Measurements from ENCODE around the gene USP5.

Gene USP5

DNA sequence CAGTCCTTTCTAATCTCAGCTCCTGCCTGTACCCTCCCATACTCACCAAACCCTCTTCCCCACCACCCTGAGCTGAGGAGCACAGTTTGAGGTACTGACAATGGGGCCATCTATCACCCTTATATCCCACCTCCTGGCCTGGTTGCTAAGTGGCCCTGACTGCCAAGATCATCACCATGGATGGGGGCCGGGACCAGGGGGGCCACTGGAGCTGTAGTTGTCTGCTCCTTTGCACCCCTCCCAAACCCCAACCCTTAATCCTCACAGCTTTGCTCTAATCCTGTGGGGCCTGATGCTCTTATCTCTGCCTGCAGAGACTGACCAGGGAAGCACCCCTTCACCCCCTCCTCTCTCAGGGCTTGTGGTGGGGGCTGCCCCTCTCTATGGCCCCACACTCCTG lies 11.6 kb upstream of the USP5 start:
- DNase-seq (ENCODE audit: low spot score), result no peak

DNA sequence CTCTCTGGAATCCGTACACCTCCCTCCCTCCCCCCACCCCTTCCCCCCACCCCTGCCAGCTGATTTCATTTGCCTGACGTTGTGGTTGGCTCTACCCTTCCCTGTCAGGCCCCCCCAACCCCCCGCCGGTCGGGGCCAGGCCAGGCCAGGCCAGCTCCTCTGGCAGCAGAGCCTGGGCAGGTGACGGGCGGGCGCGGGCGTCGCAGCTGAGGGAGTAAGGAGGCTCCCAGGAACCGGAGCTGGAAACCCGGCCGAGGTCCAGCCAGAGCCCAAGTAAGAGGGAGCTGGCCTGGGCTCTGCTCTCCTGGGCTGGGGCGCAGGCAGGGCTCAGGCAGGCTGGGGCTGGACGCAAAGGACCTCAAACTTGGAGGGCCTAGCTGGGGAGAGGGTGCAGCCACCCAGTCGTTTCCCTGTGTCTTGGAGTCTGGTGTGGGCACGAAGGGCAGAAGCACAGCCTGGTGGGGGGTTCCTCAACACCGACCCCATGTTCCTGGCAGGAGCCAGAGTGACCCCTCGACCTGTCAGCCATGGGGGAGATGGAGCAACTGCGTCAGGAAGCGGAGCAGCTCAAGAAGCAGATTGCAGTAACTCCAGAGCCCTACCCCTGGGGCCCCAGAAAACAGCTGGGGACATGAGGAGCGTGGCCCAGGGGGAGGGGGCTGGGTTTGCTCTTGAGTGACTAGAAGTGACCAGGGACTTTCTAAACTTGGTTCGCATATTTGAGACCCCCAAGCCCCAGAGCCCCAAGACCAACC lies 11.0 kb upstream of the USP5 start, which contains the start of gene GNB3:
Gene GNB3 (plus strand): TSS at position 165 of the 755 bp plus-strand sequence. CDS start 363 bp downstream, at position 528.
- no peak for DNase-seq (ENCODE audit: low spot score)

DNA sequence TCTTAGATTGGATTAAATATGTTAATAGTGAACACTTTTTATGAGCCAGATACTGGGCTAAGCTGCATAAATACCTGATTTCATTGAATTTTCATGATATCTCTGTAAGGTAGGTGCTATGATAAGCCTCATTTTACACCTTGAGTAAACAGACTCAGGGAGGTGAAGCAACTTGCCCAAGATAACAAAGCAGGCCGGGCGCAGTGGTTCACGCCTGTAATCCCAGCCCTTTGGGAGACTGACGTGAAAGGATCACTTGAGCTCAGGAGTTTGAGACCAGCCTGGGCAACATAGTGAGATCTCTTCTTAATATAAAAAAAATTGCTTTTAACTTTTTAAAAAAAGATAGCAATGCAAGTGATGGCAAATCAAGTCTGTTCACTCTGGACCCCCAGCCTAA lies 9.9 kb upstream of the USP5 start:
- DNase-seq (ENCODE audit: low spot score), result no peak

DNA sequence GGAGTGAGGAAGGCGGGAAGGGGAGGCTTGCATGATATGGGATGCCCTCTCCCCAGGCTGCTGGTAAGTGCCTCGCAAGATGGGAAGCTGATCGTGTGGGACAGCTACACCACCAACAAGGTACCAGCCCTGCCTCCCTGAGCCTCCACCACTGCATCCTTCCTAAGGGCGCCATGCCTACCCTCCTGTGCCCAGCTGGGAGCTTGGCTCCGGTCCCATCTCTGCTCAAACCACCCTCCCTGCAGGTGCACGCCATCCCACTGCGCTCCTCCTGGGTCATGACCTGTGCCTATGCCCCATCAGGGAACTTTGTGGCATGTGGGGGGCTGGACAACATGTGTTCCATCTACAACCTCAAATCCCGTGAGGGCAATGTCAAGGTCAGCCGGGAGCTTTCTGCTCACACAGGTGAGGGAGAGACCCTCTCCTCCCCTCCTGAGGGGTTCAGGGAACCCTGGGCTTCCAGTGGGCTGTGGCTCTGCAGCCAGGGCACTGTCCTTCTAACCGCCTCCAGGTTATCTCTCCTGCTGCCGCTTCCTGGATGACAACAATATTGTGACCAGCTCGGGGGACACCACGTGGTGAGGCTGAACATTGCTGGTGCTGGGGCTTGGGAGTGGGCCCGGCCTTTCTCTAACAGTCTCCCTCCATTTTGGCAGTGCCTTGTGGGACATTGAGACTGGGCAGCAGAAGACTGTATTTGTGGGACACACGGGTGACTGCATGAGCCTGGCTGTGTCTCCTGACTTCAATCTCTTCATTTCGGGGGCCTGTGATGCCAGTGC lies 8.6 kb upstream of the USP5 start:
- no peak for DNase-seq (ENCODE audit: low spot score)

DNA sequence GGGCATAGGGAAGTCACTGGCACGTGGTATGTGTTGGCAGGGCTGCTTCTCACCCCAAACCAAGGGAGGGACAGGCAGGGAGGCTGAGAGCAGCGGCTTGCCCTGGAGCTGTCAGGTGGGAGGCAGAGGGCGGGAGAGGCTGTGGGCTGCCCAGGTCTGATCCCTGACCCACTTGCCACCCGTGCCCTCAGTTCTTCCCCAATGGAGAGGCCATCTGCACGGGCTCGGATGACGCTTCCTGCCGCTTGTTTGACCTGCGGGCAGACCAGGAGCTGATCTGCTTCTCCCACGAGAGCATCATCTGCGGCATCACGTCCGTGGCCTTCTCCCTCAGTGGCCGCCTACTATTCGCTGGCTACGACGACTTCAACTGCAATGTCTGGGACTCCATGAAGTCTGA lies 6.6 kb upstream of the USP5 start:
- no peak for DNase-seq (ENCODE audit: low spot score)

DNA sequence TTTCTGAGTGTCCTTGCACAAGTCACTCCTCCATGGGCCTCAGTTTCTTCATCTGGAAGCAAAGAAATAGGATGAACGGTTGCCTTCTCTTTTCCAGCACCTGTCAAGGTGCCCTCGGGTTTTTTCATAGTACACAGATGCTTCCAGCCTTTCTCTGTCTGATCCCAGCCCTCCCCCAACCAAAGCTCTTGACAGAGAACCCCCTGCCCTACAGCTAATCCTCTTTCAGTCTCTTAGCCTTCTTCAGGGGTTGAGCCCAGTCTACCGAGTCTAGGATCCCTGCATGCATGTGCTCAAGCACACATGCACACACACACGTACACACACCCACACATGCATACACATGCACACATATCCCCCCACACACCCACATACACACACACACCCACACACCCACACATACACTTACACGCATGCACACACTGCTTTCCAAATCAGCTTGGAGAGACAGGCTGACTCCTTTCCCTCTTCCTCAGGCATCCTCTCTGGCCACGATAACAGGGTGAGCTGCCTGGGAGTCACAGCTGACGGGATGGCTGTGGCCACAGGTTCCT lies 5.6 kb upstream of the USP5 start:
- no peak for DNase-seq (ENCODE audit: low spot score)

DNA sequence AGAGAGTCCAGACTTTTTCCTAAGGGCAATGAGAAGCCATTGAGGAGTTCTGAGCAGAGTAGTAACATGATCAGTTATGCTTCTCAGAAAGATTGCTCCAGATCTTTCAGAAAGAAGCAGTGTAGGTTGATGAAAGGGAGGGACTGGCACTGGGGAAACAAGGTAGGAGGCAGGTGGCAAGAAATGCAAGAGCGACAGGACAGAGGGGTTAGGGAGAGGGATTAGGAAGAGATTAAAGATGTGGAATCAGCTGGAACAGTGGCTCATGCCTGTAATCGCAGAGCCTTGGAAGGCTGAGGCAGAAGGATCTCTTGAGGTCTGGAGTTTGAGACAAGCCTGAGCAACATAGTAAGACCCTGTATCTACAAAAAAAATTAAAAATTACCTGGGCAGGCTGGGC lies 4.3 kb upstream of the USP5 start:
- no peak for DNase-seq (ENCODE audit: low spot score)

DNA sequence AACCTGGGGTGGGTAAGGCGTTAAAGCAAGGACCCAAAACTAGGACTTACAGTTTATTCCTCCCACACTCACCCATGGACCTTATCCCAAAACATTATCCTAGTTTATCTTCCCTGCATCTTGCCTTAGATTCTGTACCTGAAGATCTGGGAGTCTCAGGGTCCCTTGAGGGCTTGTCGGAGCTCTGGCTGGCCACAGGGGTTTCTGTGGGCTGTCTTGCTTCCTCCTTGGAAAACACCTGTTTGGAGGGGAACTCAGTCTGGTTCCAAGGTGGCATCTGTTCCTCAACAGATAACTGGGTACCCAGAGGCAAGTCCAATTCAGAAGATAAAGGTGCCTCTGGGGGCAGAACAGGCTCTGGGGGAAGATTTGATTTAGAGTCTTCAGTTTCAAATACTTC lies 2.5 kb upstream of the USP5 start:
- DNase-seq (ENCODE audit: low spot score), result no peak

DNA sequence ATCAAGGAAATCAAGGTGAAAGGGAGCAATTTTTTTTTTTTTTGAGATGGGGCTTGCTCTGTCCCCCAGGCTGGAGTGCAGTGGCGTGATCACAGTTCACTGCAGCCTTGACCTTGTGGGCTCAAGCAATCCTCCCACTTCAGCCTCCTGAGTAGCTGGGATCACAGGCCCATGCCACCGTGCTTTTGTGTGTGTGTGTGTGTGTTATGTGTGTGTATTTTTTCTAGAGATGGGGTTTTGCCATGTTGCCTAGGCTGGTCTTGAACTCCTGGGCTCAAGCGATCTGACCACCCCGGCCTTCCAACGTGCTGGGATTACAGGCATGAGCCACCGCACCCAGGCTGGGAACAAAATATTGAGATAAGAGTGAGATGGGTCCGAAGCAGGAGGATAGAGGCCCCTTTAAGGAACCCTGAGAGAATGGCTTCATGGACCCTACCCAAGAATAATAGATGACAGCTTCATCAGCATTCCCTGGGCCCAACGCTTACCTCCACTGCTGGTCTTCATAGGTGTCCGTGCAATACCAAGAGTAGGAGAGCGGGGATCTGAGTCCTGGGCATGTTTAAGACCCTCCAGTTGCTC lies 1.9 kb upstream of the USP5 start:
- DNase-seq (ENCODE audit: low spot score), result no peak

DNA sequence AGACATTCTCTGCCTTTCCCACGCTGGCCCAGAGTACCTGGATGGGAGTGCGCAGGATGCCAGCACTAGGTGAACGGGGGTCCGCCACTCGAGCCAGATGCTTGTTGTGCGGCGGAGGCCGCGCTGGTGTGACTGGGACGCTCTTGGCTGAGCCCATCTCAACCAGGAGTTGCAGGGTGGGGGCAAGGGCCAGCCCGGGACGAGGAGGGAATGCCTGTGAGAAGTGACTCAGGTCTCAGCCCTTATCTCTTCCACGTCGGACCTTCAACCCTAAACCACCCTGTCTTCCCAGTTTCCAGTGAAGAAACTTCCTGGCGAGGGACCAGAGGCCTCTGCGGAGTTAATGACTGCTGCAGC lies 1.2 kb upstream of the USP5 start:
- DNase-seq (ENCODE audit: low spot score), result no peak

DNA sequence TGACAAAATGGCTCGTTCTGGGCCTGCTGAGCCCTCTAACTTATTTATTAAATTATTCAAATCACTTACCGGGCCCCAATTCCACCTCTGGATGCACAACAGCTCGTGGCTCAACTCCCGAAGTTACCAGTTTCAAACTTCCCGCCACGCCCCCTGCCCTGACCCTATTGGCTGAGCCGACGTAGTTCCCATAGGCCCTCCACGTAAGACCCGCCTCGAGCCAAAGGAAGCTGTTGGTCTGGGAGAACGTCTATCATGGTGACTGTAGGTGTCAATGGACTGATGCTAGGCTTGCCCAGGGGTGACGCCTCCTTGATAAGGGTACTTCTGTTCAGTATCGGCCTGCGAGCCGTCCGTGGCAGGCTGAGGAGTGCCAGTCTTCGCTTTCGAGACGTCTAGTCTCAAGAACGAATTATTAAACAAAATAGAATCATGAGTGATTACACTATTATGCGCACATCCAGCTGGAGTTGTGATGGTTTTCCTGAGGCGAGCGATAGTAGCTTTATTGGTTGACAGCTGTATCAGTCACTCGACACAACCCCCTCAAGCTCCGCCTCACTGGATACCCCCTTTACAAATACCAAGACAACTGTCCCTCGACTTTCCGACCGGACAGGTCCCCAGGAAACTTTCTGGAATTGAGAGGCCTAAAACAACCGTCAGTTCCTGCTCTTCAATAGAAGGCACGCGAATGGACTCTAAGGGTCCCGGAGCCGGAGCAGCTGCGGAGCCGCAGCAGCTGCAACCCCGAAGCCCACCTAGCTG lies 613 bp upstream of the USP5 start, which contains the start of gene CDCA3:
Gene CDCA3 (minus strand): TSS at position 134 of the 768 bp plus-strand sequence. CDS start 334 bp downstream, outside the sequence.
- DNase-seq (ENCODE audit: low spot score), result peak; percentile 100

DNA sequence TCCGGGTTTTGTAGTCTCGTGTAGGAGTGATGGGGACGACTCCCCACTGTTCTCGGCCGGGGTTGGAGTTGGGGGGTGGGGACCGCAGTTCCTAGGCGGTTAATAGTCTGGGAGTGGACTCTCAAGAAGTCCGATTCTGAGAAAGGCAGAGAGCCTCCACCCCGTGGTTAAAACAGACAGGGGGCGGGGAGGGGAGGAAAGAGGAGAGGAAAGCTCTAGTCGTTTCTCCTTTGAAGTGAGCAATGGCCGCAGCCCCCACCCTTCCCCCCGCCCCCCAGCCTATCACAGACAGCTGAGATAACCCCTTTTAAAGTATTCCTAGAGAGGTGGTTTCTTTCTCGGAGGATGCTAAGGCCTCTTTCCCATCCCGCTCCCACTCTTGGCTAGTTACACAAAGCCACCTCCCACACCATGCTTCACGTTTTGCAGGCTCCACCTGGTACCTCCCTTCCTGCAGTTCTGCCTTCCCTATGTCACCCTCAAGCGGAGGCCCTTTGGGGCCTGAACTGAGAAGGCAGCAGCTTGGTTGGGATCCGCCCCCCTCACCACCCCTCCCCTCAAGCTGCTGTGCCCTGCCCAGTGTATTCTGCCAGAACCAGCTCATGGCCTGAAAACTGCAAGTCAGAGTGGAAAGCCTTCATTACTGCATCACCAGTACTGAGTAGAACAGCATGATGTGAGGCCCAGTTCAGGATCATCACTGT lies 853 bp downstream of the USP5 start:
- peak; percentile 84 for DNase-seq (ENCODE audit: low spot score)

DNA sequence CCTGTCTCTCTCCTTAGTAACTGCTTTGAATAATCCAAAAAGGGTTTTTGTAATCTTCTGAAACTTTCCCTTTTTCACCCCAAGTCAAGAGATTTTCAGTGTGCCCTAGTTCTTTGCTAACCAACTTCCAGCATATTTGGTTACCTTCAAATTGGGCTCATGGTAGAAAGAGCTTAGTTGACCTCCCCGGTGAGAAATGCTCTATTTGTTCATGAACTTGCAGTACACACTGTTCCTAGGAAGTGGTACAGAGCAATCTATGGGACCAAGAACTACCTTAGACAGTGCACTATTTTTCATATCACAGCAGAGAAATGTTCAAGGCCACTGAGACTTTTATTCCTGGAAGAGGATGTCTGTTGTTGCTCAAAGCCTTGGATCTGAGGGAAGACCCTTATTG lies 1.7 kb downstream of the USP5 start:
- DNase-seq (ENCODE audit: low spot score), result no peak

DNA sequence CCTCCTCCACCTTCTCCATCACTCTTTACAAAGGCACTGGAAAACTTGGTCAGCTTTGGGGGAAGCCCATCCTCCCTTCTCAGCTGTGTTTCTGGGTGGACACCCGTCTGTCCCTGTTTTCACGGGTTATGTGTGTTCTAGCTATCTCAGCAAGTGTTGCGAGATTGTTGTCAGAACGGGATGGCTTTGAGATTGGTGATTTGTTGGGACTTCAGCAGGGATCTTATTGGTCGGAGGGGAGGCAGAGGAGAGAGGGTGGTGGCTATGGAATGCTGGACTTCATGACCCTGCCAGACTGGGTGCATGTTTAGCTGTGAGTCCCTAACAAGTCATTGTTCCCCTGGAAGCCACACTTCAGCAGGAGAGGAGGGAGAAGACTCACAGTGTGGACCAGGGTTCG lies 2.1 kb downstream of the USP5 start:
- no peak for DNase-seq (ENCODE audit: low spot score)

DNA sequence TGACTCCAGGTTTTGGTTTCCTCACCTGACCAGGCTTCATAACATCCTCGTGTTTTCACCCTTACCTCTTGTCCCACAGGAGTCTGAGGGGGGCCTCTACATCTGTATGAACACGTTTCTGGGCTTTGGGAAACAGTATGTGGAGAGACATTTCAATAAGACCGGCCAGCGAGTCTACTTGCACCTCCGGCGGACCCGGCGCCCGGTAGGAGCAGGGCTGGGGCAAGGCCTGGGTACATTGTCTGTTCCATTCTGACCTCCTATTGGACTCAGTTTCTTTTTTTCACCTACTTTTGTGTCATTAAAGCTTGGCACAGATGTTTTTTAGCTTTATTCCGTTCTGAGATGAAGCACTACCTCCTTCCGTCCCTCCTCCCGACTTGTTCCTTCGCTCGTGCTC lies 3.4 kb downstream of the USP5 start:
- no peak for DNase-seq (ENCODE audit: low spot score)

DNA sequence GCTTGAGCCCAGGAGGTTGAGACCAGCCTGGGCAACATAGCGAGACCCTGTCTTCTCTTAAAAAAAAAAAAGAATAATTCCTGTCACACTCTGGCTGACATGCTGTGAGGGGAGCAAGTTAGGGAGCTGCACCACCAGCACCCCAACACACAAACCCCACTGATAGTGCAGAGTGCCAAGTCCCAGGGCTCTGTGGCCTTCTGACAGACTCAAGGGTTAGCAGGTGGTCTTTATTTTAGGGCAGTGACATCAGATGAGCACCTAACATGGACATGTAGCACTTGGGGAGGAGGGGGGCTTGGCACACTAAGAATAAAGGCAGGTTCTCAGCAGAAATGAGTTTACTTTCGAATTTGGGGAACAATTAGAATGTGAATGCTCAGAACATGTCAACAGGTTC lies 6.8 kb downstream of the USP5 start:
- no peak for DNase-seq (ENCODE audit: low spot score)

DNA sequence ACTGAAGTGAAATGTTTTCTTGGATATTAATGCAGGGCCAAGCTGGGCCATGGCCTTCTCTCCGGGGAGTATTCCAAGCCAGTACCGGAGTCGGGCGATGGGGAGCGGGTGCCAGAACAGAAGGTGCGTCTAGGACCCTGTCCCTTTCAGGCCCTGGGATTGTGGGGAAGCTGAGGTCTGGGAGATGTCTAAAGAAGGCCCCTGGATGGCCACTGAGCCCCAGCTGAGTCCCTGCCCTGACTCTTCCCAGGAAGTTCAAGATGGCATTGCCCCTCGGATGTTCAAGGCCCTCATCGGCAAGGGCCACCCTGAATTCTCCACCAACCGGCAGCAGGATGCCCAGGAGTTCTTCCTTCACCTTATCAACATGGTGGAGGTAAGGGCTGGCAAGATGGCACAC lies 8.2 kb downstream of the USP5 start:
- DNase-seq (ENCODE audit: low spot score), result no peak

DNA sequence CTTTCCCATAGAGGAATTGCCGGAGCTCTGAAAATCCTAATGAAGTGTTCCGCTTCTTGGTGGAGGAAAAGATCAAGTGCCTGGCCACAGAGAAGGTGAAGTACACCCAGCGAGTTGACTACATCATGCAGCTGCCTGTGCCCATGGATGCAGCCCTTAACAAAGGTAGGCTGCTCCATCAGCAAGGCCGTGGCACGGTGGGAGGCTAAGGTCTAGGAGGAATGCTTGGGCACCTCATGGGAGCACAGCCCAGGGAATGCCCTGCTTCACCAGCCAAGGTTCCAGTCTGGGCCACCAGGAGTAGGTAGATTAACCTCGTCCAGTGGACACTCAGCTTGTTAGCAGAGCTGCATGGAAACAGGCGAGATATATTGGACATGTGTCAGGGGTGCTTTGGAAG lies 9.0 kb downstream of the USP5 start:
- DNase-seq (ENCODE audit: low spot score), result no peak

DNA sequence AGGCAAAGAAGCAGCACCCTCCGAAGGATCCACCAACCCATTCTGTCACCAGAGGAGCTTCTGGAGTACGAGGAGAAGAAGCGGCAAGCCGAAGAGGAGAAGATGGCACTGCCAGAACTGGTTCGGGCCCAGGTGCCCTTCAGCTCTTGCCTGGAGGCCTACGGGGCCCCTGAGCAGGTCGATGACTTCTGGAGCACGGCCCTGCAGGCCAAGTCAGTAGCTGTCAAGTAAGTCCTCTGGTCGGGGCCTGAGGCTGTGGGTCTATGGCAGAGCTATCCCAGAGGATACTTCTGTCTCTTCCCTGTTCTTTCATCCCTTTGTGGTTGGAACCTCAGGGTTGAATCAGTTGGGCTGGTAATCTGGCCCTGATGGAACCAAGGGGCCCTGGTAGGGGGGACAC lies 9.4 kb downstream of the USP5 start:
- DNase-seq (ENCODE audit: low spot score), result no peak

DNA sequence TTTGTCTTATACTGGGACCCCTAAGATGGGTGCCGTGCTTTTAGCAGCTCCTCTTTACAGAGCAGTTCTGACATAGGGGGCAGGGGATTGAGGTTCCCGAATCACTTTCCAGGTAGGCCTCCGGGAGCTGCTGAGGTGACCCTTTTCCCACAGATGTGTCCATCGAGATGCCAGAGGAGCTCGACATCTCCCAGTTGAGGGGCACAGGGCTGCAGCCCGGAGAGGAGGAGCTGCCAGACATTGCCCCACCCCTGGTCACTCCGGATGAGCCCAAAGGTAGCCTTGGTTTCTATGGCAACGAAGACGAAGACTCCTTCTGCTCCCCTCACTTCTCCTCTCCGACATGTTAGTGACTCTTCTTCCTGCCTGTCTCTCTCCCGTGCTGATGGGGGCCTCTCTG lies 11.1 kb downstream of the USP5 start:
- no peak for DNase-seq (ENCODE audit: low spot score)

DNA sequence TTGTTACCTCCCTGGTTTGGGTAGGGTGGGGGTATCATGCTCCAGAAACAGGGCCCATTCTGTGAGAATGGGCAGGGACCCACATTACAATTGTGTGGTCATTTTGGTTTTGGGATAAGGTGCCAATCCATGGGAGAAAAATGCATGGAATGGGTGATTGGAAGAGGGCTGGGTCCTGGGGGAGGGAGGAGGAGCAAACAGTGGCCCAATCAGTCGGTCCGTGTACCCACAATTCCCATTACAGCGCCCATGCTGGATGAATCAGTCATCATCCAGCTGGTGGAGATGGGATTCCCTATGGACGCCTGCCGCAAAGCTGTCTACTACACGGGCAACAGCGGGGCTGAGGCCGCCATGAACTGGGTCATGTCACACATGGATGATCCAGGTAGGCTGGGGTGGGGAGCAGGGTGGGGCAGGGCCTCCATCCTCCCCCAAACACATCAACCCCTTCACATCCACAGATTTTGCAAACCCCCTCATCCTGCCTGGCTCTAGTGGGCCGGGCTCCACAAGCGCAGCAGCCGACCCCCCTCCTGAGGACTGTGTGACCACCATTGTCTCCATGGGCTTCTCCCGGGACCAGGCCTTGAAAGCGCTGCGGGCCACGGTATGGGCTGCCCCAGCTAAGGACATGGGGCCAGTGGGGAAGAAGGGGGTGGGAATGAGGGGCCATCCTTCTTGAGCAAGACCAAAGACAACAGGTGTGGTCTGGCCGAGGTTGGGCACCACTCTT lies 11.8 kb downstream of the USP5 start:
- DNase-seq (ENCODE audit: low spot score), result no peak

Measured in NAMALWA (cell line).